Measurements from ENCODE around the gene PAF1.

DNA sequence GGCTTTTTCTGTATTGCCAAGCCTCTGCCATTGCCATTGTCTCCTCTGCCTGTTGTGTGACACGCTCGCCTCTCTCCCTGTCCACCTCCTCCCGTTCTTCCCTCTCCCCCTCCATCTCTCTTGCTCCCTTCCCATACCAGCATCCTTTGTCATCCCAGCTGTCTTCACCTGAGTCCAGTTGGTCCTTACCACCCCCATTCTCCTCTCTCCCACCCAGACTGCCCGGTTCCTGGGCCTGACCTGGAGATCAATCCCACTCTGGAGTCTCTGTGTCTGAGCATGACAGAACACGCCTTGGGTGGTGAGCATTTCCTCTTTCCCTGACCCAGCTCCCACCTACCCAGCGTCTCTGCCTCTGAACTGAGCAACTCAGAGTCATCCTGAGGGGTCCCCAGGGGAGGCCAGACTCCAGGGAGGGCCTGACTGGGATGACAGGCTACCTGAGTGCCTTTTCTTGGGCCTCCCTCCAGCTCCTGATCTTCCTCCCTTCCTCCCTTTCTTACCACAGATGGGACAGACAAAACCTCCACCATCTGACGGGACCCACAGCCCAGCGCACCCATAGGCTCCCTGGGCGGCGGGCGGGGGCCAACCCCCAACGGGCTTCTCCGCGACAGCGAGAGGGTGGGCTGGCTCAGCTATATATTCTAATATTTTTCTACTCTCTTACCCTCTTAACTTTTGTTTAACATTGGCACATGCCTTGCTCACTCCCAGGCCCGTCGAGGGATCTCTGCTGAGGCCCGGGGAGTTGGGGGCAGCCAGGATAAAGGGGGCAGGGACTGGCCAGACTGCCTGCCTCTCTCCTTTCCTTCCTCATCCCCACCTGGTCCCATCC lies 7.7 kb downstream of the PAF1 start:
- TF ChIP-seq ZNF274 (IDR thresholded peaks at IDR 0.05; ENCODE audit: low read depth, low read length): no peak
- TF ChIP-seq SUZ12 (IDR thresholded peaks at IDR 0.05; ENCODE audit: extremely low read depth, insufficient read depth, insufficient read length): no peak
- TF ChIP-seq YY1 (IDR thresholded peaks at IDR 0.05; ENCODE audit: insufficient read depth, insufficient read length): no peak
